HG03196 (cell line): ENCODE data around the gene SDK2.

ENCODE experiments used
- ATAC-seq: cut with Tn5 transposase; IDR thresholded peaks from one replicate; pipeline ENCODE4 v1.9.1; 2021; ENCODE audit not compliant: unreplicated experiment

Gene SDK2

GRCh38 chr17:73544333-73544732 lies 99.9 kb downstream of the SDK2 start:
- no peak for ATAC-seq

- ATAC-seq: no peak
These were observed 101.9 kb downstream of the SDK2 start for GRCh38 chr17:73542323-73542722.

- ATAC-seq: no peak
These were observed 102.7 kb downstream of the SDK2 start for GRCh38 chr17:73541561-73541981.

GRCh38 chr17:73541111-73541510 lies 103.1 kb downstream of the SDK2 start:
- no peak for ATAC-seq

- ATAC-seq: no peak
These were observed 105.1 kb downstream of the SDK2 start for GRCh38 chr17:73539166-73539565.

GRCh38 chr17:73538445-73538844 lies 105.8 kb downstream of the SDK2 start:
- ATAC-seq: no peak

- no peak for ATAC-seq
These were observed 107.3 kb downstream of the SDK2 start for GRCh38 chr17:73536700-73537605.

- no peak for ATAC-seq
These were observed 108.5 kb downstream of the SDK2 start for GRCh38 chr17:73535746-73536145.

GRCh38 chr17:73534209-73534909 lies 109.9 kb downstream of the SDK2 start:
- no peak for ATAC-seq

GRCh38 chr17:73533781-73534180 lies 110.5 kb downstream of the SDK2 start:
- no peak for ATAC-seq

GRCh38 chr17:73533127-73533526 lies 111.1 kb downstream of the SDK2 start:
- ATAC-seq: no peak

- no peak for ATAC-seq
These were observed 111.8 kb downstream of the SDK2 start for GRCh38 chr17:73532421-73532901.

GRCh38 chr17:73531158-73531557 lies 113.1 kb downstream of the SDK2 start:
- no peak for ATAC-seq

GRCh38 chr17:73528679-73529078 lies 115.6 kb downstream of the SDK2 start:
- no peak for ATAC-seq

GRCh38 chr17:73526952-73527351 lies 117.3 kb downstream of the SDK2 start:
- ATAC-seq: no peak

GRCh38 chr17:73524941-73525679 lies 119.1 kb downstream of the SDK2 start:
- ATAC-seq: no peak

GRCh38 chr17:73522696-73523095 lies 121.5 kb downstream of the SDK2 start:
- ATAC-seq: no peak

- no peak for ATAC-seq
These were observed 122.1 kb downstream of the SDK2 start for GRCh38 chr17:73522107-73522506.

- no peak for ATAC-seq
These were observed 122.9 kb downstream of the SDK2 start for GRCh38 chr17:73521376-73521775.

GRCh38 chr17:73520369-73520761 lies 123.9 kb downstream of the SDK2 start:
- ATAC-seq: no peak

- ATAC-seq: no peak
These were observed 124.4 kb downstream of the SDK2 start for GRCh38 chr17:73519714-73520368.
